GM12801 (cell line): ENCODE measurements around the gene APOC3.

Source experiments
- TF ChIP-seq, protein P1 (sequence below): IDR thresholded peaks from one replicate; pipeline ENCODE4 v1.5.1; 2011; ENCODE audit warnings: control low read depth; ENCODE audit not compliant: insufficient read length; ENCODE audit errors: extremely low read depth

APOC3 gene

DNA sequence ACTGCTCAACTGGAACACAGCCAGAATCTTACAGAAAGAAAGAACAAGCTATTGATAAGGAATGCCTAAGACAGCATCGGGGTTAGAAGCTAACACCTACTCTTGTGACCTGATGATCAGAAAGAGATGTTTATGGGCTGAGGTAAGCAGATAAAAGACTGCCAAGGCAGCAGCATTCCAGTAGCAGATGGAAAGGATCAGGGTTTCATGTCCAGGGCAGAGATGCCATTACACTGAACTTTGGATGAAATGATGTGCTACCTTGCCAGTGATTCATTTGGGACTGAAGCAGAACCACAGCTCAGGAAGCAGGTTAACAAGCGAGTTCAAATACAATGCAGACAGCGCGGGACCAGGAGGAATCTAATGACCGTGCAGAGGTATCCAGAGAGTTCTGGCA is 34.8 kb downstream of the APOC3 start:
- TF ChIP-seq, protein P1, sequence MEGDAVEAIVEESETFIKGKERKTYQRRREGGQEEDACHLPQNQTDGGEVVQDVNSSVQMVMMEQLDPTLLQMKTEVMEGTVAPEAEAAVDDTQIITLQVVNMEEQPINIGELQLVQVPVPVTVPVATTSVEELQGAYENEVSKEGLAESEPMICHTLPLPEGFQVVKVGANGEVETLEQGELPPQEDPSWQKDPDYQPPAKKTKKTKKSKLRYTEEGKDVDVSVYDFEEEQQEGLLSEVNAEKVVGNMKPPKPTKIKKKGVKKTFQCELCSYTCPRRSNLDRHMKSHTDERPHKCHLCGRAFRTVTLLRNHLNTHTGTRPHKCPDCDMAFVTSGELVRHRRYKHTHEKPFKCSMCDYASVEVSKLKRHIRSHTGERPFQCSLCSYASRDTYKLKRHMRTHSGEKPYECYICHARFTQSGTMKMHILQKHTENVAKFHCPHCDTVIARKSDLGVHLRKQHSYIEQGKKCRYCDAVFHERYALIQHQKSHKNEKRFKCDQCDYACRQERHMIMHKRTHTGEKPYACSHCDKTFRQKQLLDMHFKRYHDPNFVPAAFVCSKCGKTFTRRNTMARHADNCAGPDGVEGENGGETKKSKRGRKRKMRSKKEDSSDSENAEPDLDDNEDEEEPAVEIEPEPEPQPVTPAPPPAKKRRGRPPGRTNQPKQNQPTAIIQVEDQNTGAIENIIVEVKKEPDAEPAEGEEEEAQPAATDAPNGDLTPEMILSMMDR = no peak

DNA sequence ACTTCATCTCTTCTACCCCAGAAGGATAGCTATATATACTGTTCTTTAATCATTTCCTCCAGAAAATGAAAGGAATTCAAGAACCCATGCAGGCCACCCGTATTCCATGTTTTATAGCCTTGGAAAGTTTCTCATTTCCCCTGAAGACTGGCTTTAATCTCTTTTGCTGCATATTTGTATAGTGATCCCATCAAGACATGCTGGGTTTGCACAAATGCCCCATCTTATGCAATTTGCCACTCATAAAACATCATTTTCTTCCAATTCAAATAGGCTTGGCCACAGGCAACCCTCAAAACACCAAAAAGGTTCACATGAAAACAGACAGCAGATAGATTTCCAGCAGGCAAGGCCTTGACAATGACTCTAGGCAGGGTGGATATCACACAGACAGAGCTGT is 36.0 kb downstream of the APOC3 start:
- TF ChIP-seq, protein P1 = no peak

DNA sequence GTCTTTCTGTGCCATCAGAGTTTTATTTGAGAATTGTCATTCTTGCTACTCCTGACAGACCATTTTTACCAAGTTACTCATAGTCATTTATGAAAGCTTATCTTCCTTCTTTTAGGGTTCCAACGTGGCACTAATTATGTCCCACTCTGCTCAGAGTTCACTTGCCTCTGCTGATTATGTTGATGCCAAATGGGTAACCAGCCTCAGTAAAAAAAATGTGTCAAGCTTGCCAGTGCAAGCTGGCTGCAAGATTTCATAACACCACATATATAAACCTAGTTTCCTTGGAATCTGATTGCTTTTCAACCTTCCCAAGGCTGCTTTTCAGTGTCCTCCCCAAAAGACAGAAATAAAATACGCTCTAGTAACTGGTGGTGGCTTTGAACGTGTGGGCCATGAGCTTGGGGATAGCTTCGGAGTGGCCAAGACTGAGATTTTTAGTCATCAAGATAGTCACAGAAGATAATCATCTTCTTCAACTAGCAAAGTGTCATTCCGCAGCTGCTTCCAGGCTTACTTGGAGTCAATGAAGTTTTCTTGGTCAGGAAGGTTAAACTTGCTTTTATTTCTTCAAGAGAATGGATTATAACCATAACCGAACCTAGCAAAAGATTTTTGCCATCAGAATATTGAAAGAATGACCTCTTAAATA is 37.2 kb downstream of the APOC3 start:
- TF ChIP-seq, protein P1 = no peak

DNA sequence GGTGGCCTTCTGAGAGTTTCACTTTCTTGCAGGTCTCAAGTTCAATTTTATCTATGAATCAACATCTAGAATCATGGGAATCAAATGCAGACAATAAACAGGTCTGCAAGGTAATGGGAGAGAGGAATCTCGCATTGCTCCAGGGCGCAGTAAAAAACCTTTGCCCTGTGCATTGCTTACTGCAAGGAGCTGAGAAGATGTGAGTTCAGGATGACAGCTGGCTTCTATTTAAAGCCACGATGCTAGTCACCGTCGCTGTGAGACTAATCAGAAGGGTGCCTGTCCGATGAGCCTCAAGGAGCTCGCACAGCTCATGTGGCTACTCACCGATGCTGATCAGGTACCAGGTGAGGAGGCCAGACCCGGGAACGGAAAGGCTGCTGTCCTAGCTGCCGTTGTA is 37.9 kb downstream of the APOC3 start:
- TF ChIP-seq, protein P1 = no peak

DNA sequence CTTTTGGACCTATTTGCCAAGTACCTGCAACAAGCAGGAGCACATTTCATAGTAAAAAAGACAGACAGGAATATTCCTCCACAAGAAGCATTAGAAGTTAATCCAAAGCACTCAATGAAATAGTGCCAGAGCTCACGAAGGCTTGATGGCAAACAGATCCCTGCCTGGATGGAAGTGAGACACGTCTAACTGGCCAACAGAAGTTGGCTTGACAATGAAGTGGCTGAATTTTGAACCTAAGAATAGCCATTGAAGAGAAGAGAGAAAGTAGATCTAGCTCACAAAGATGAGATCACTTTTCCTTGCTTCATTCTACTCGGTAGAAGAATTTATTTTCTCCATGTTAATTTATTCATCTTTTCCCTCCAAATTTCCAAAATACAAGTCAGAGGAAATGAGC is 38.4 kb downstream of the APOC3 start:
- TF ChIP-seq, protein P1 = no peak

DNA sequence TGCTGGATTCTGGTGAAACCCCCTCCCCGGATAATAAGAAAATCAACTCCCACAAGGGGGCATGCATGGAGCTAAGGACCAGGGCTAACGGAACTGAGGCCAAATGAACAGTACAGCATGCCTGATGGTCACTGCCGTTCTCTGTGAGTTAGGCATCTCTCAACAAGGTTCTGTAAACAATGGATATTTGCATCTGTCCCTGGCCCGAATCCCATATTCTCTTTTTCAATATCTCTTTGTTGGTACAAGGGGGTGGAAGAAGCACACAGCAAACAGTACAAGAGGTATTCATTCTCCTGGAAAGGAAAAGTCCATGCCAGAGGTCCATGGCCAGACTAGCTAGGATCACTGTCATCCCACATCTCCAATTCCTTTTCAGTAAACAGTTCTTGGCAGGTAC is 39.9 kb downstream of the APOC3 start:
- TF ChIP-seq, protein P1 = no peak

DNA sequence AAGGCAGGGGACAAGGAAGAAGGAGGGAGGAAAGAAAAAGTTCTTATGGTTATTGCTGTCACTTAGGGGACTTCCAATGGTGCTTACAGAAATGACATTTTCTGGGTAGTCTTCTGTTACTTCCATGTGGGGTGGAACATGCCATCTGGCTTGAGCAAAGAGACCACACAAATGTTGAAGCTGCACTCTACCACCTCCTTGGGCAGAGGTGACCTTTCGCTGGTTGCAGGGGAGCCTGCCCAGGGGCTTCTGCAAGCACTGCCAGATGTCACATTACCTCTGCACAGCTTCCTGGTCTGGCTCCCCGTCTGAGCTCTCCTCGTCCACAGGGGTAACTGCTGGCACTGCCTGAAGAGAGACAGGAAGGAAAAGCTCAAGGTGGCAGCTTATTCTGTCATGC is 40.3 kb downstream of the APOC3 start:
- TF ChIP-seq, protein P1 = no peak
